Head of caudate nucleus (tissue), 42 donors: ENCODE results near the gene DCST2.

Experiments used
- DNase-seq, 42 donors: peaks; one replicate each; pipeline versions ENCODE4 v3.0.0 to v3.0.0-alpha.2; 2020 to 2021; ENCODE audit warnings: mixed read lengths in 7 of 42
- intact Hi-C: fragments of 100-400 bp; cut with DNase I; formaldehyde crosslinking; loops from one replicate; pipeline ENCODE4 v1.15.0; 2022

The DCST2 gene

GRCh38 chr1:155037043-155037442, 3.5 kb upstream of the DCST2 start:
- intact Hi-C loops = no loop called here
- no peak for DNase-seq

GRCh38 chr1:155035936-155036335, 2.4 kb upstream of the DCST2 start:
- intact Hi-C loops = no loop called here
- no peak for DNase-seq

GRCh38 chr1:155034318-155035208, 982 bp upstream of the DCST2 start:
- no peak for DNase-seq
- intact Hi-C loops = no loop called here

GRCh38 chr1:155032886-155033285, 695 bp downstream of the DCST2 start:
- intact Hi-C loops = no loop called here
- DNase-seq = no peak

GRCh38 chr1:155030899-155031298, 2.7 kb downstream of the DCST2 start:
- intact Hi-C loops = no loop called here
- DNase-seq = no peak

- peak in 29 of 42 donors; percentile 25 to 85 (median 59) for DNase-seq
These were observed 3.3 kb downstream of the DCST2 start for GRCh38 chr1:155030243-155030795.

GRCh38 chr1:155029513-155030242, 3.9 kb downstream of the DCST2 start:
- no peak for DNase-seq
- intact Hi-C loops = no loop called here

More at GRCh38 chr1:155030243-155030795, 3.3 kb downstream of the DCST2 start:
- intact Hi-C loops = no loop called here

- DNase-seq = no peak
- intact Hi-C loops = no loop called here
These were observed 7.0 kb downstream of the DCST2 start for GRCh38 chr1:155026588-155026987.

- no peak for DNase-seq
- intact Hi-C loops = no loop called here
These were observed 7.4 kb downstream of the DCST2 start for GRCh38 chr1:155026154-155026553.

GRCh38 chr1:155024315-155024714, 9.3 kb downstream of the DCST2 start:
- intact Hi-C loops = no loop called here
- DNase-seq = no peak

- no peak for DNase-seq
- intact Hi-C loops = no loop called here
These were observed 10.0 kb downstream of the DCST2 start for GRCh38 chr1:155023627-155024026.

GRCh38 chr1:155022927-155023236, 10.7 kb downstream of the DCST2 start:
- no peak for DNase-seq
- intact Hi-C loops = no loop called here

- intact Hi-C loops = no loop called here
- DNase-seq = no peak
These were observed 11.2 kb downstream of the DCST2 start for GRCh38 chr1:155022136-155022926.

GRCh38 chr1:155019377-155020245, 14.0 kb downstream of the DCST2 start:
- DNase-seq = peak in 10 of 42 donors; percentile 24 to 77 (median 48)

GRCh38 chr1:155018617-155019348, 14.8 kb downstream of the DCST2 start:
- intact Hi-C loops = no loop called here
- DNase-seq = no peak

More at GRCh38 chr1:155019377-155020245, 14.0 kb downstream of the DCST2 start:
- intact Hi-C loops = no loop called here

- DNase-seq = no peak
- intact Hi-C loops = no loop called here
These were observed 15.7 kb downstream of the DCST2 start for GRCh38 chr1:155017946-155018316.

- intact Hi-C loops = no loop called here
- DNase-seq = peak; percentile 71 to 95 (median 89)
These were observed 16.3 kb downstream of the DCST2 start for GRCh38 chr1:155017041-155017945.
